GM23338 (cell line): ENCODE measurements around the gene KRTAP4-9. TPM values are rescaled to one million over a fixed set of nuclear protein-coding genes. Genes with fewer than 3 reads are reported as not detected.

Experiments used
- ATAC-seq: fragments of 200-7000 bp; cut with Tn5 transposase; 3 replicates; pipeline ENCODE4 v1.9.1; 2020
- DNase-seq: peaks from one replicate; pipeline ENCODE4 v3.0.0-alpha.2; 2015; ENCODE audit warnings: low spot score
- H2AFZ ChIP-seq: fragments of 200-600 bp; sonication (generic); 2 replicates; pipeline ENCODE4 v1.8.0; 2016; ENCODE audit warnings: antibody characterized with exemption, mild to moderate bottlenecking, moderate library complexity
- H3F3A ChIP-seq: fragments of 200-600 bp; sonication (generic); replicated peaks from 2 replicates; pipeline ENCODE4 v1.8.0; 2017; ENCODE audit warnings: antibody characterized with exemption, mixed run types, low read depth
- H3K27ac ChIP-seq: fragments of 200-600 bp; sonication (generic); 2 replicates; pipeline ENCODE4 v1.6.1; 2016; ENCODE audit warnings: low read depth
- H3K27me3 ChIP-seq: fragments of 200-600 bp; sonication (generic); 2 replicates; pipeline ENCODE4 v1.8.0; 2016; ENCODE audit warnings: mild to moderate bottlenecking, mixed run types, moderate library complexity; ENCODE audit not compliant: insufficient read depth
- H3K36me3 ChIP-seq: fragments of 200-600 bp; sonication (generic); 2 replicates; pipeline ENCODE4 v1.8.0; 2016; ENCODE audit warnings: mild to moderate bottlenecking; ENCODE audit not compliant: insufficient read depth
- H3K4me1 ChIP-seq: fragments of 200-600 bp; sonication (generic); 2 replicates; pipeline ENCODE4 v1.8.0; 2016; ENCODE audit warnings: mild to moderate bottlenecking, moderate library complexity; ENCODE audit not compliant: insufficient read depth
- H3K4me2 ChIP-seq: fragments of 200-600 bp; sonication (generic); 2 replicates; pipeline ENCODE4 v1.7.1; 2017; ENCODE audit warnings: mixed run types
- H3K4me3 ChIP-seq: fragments of 200-600 bp; sonication (generic); 2 replicates; pipeline ENCODE4 v1.6.1; 2016; ENCODE audit warnings: mixed run types
- H3K79me2 ChIP-seq: fragments of 200-600 bp; sonication (generic); replicated peaks from 2 replicates; pipeline ENCODE4 v1.8.0; 2017; ENCODE audit warnings: mild to moderate bottlenecking; ENCODE audit not compliant: insufficient read depth
- H3K9me2 ChIP-seq: fragments of 200-600 bp; sonication (generic); 2 replicates; pipeline ENCODE4 v1.8.0; 2017; ENCODE audit not compliant: insufficient read depth
- H4K20me1 ChIP-seq: fragments of 200-600 bp; sonication (generic); replicated peaks from 2 replicates; pipeline ENCODE4 v1.8.0; 2017; ENCODE audit warnings: mild to moderate bottlenecking; ENCODE audit not compliant: insufficient read depth
- H3K27ac Mint-ChIP-seq: 2 replicates; pipeline ENCODE4 v1.8.0; 2020; ENCODE audit warnings: inconsistent platforms, mild to moderate bottlenecking, moderate library complexity, mixed read lengths
- H3K27me3 Mint-ChIP-seq: 3 replicates; pipeline ENCODE4 v1.8.0; 2022; ENCODE audit warnings: low read depth, mild to moderate bottlenecking, moderate library complexity, mixed read lengths, inconsistent platforms; ENCODE audit not compliant: insufficient read depth, poor library complexity
- H3K36me3 Mint-ChIP-seq: 3 replicates; pipeline ENCODE4 v1.8.0; 2021; ENCODE audit warnings: low read depth, mild to moderate bottlenecking, inconsistent platforms, moderate library complexity, mixed read lengths
- H3K4me1 Mint-ChIP-seq: 3 replicates; pipeline ENCODE4 v1.8.0; 2020; ENCODE audit warnings: mild to moderate bottlenecking, inconsistent platforms, mixed read lengths
- H3K4me3 Mint-ChIP-seq: 3 replicates; pipeline ENCODE4 v1.8.0; 2021; ENCODE audit warnings: moderate library complexity, mild to moderate bottlenecking, inconsistent platforms, mixed read lengths
- H3K9me3 Mint-ChIP-seq: 3 replicates; pipeline ENCODE4 v1.8.0; 2020; ENCODE audit warnings: moderate library complexity, mild to moderate bottlenecking, inconsistent platforms, mixed read lengths
- CREB1 ChIP-seq: fragments of 250-450 bp; sonication (Bioruptor Pico); IDR thresholded peaks from 2 replicates; pipeline ENCODE4 v1.5.0; 2020; ENCODE audit warnings: low read depth, mild to moderate bottlenecking, moderate library complexity
- ETS1 ChIP-seq: IDR thresholded peaks from 2 replicates; pipeline ENCODE4 v1.6.1; 2016; ENCODE audit warnings: antibody characterized with exemption
- EZH2 ChIP-seq: fragments of 200-600 bp; sonication (generic); IDR thresholded peaks from one replicate; pipeline ENCODE4 v1.8.0; 2017; ENCODE audit warnings: antibody characterized with exemption, mild to moderate bottlenecking, low read depth; ENCODE audit not compliant: unreplicated experiment
- EZH2phosphoT487 ChIP-seq: fragments of 200-600 bp; sonication (generic); IDR thresholded peaks from one replicate; pipeline ENCODE4 v1.8.1; 2018; ENCODE audit warnings: antibody characterized with exemption; ENCODE audit not compliant: unreplicated experiment
- JUNB ChIP-seq: IDR thresholded peaks from one replicate; pipeline ENCODE4 v1.6.1; 2016; ENCODE audit warnings: antibody characterized with exemption; ENCODE audit not compliant: unreplicated experiment
- NANOG ChIP-seq: IDR thresholded peaks from 2 replicates; pipeline ENCODE4 v1.6.1; 2016; ENCODE audit warnings: antibody characterized with exemption, borderline replicate concordance
- POLR2AphosphoS5 ChIP-seq: IDR thresholded peaks from 2 replicates; pipeline ENCODE4 v1.6.1; 2016; ENCODE audit warnings: antibody characterized with exemption, low read depth
- REST ChIP-seq: IDR thresholded peaks from one replicate; pipeline ENCODE4 v1.6.1; 2018; ENCODE audit warnings: antibody characterized with exemption; ENCODE audit not compliant: unreplicated experiment
- STAT1 ChIP-seq: IDR thresholded peaks from one replicate; pipeline ENCODE4 v1.6.1; 2016; ENCODE audit warnings: antibody characterized with exemption; ENCODE audit not compliant: unreplicated experiment
- ZNF114 ChIP-seq: fragments of 250-450 bp; sonication (Bioruptor Pico); IDR thresholded peaks from 2 replicates; pipeline ENCODE4 v1.5.0; 2020; ENCODE audit warnings: mild to moderate bottlenecking, moderate library complexity
- ZNF331 ChIP-seq: fragments of 250-450 bp; sonication (Bioruptor Pico); IDR thresholded peaks from 2 replicates; pipeline ENCODE4 v1.5.0; 2020; ENCODE audit warnings: low read depth, mild to moderate bottlenecking, moderate library complexity
- ZNF462 ChIP-seq: fragments of 250-450 bp; sonication (Bioruptor Pico); IDR thresholded peaks from 2 replicates; pipeline ENCODE4 v1.5.0; 2020; ENCODE audit warnings: mild to moderate bottlenecking, moderate library complexity
- polyA plus RNA-seq: library from polyadenylated mRNA; unstranded; fragments of >200 nt; fragmentation: Nextera tagmentation; extraction: Ambion mirVana; gene quantifications from 2 replicates; pipeline ENCODE4 v1.2.1, GENCODE V29; 2016
- total RNA-seq: library from RNA; depleted of rRNA; stranded (reverse); fragments of >200 nt; shearing (Covaris generic); gene quantifications from 2 replicates; pipeline ENCODE4 v1.2.3, GENCODE V29; 2014
- TF ChIP-seq, protein P1 (sequence below), 2 experiments: fragments of 200-600 bp in 1 of 2; sonication (generic) in 1 of 2; conservative IDR thresholded peaks; 2 replicates each; pipeline versions ENCODE4 v1.5.1 to v1.6.1; 2016 to 2017; ENCODE audit warnings: antibody characterized with exemption in 2 of 2, low read depth in 2 of 2, mild to moderate bottlenecking in 2 of 2, moderate library complexity in 1 of 2

Gene KRTAP4-9
- total and polyA plus RNA-seq, 2 experiments from 2014 or later, result not detected

DNA sequence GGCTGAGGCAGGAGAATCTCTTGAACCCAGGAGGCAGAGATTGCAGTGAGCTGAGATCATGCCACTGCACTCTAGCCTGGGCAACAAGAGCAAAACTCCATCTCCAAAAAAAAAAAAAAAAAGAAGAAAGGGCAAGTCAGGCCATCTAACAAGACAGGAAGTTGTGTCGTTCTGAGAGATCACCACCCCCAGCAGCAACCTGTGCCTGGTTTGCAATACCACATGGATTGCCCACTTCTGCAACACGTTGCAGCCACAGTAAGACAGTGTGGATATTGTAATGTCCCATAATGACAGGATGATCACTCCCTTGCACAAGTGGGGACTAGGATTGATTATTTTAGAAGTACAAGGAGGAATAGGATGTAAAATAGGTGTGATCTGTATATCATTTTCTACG lies 36.2 kb upstream of the KRTAP4-9 start:
- Histone ChIP-seq H3K27ac (no peak overlapping the region), H3K36me3 (no peaks in the 10 kb centered on the region), H4K20me1 (no peaks in the 10 kb centered on the region), H3K4me1 (no peaks in the 10 kb centered on the region), H3K4me3 (no peak overlapping the region), H3K4me2 (no peak overlapping the region), H3K27me3 (no peaks in the 10 kb centered on the region), H3K79me2 (no peaks in the 10 kb centered on the region), H3F3A (no peaks in the 10 kb centered on the region), H2AFZ (no peak overlapping the region), H3K9me2 (no peaks in the 10 kb centered on the region; the same call in none of the 2 replicates)
- H3K4me3 Mint-ChIP-seq, result no peak overlapping the region
- no peaks in the 10 kb centered on the region for H3K36me3 Mint-ChIP-seq
- no peak for ATAC-seq
- TF ChIP-seq JUNB, result no peak
- no peak for TF ChIP-seq ZNF462 (CRISPR knock-in tag)
- TF ChIP-seq ZNF331 (CRISPR knock-in tag), result no peak
- TF ChIP-seq, protein P1, sequence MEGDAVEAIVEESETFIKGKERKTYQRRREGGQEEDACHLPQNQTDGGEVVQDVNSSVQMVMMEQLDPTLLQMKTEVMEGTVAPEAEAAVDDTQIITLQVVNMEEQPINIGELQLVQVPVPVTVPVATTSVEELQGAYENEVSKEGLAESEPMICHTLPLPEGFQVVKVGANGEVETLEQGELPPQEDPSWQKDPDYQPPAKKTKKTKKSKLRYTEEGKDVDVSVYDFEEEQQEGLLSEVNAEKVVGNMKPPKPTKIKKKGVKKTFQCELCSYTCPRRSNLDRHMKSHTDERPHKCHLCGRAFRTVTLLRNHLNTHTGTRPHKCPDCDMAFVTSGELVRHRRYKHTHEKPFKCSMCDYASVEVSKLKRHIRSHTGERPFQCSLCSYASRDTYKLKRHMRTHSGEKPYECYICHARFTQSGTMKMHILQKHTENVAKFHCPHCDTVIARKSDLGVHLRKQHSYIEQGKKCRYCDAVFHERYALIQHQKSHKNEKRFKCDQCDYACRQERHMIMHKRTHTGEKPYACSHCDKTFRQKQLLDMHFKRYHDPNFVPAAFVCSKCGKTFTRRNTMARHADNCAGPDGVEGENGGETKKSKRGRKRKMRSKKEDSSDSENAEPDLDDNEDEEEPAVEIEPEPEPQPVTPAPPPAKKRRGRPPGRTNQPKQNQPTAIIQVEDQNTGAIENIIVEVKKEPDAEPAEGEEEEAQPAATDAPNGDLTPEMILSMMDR (conservative IDR thresholded peaks at IDR 0.05; ENCODE audit: low read depth in 2 of 2), result no peak
- TF ChIP-seq ZNF114 (CRISPR knock-in tag), result no peak
- no peak for TF ChIP-seq POLR2AphosphoS5
- no peak for TF ChIP-seq STAT1
- no peak for TF ChIP-seq CREB1
- no peak for TF ChIP-seq EZH2
- no peak for TF ChIP-seq NANOG
- no peak for TF ChIP-seq EZH2phosphoT487
- TF ChIP-seq REST, result no peak
- no peak for TF ChIP-seq ETS1
- H3K27me3 Mint-ChIP-seq, result no peaks in the 10 kb centered on the region
- no peaks in the 10 kb centered on the region for H3K4me1 Mint-ChIP-seq
- no peaks in the 10 kb centered on the region for H3K9me3 Mint-ChIP-seq
- no peak overlapping the region for H3K27ac Mint-ChIP-seq
- DNase-seq, result no peak
